A549 (cell line): ENCODE results near the gene NEAT1. TPM values are rescaled to one million over a fixed set of nuclear protein-coding genes. Genes with fewer than 3 reads are reported as not detected.

Experiments used
- ATAC-seq, 2 experiments: fragments of 200-7000 bp in 1 of 2; fragments of >200 bp in 1 of 2; cut with Nextera tagmentation in 1 of 2; cut with Tn5 transposase in 1 of 2; 3 replicates each; pipeline versions ENCODE4 v1.8.0 to v1.9.1; 2018 to 2020; ENCODE audit warnings: mild to moderate bottlenecking in 1 of 2, moderate library complexity in 1 of 2
- CTCF ChIA-PET: fragments of 300-600 bp; sonication (Branson Sonifier 250); formaldehyde crosslinking; extraction: SDS; loops from one replicate; lab custom pipeline; 2021; ENCODE audit warnings: antibody characterized with exemption, inconsistent platforms; lab: Yijun Ruan, JAX
- POLR2A ChIA-PET: fragments of 350-600 bp; formaldehyde crosslinking; extraction: SDS; loops from one replicate; lab custom pipeline; 2021; ENCODE audit warnings: antibody characterized with exemption, inconsistent platforms; lab: Yijun Ruan, JAX
- DNase-seq, 2 experiments: peaks; one replicate each; pipeline versions ENCODE4 v3.0.0 to v3.0.0-alpha.2; 2011 to 2016; ENCODE audit warnings: low read depth in 1 of 2, low spot score in 1 of 2
- FAIRE-seq: peaks from 2 replicates; lab custom pipeline; 2011; peaks lifted over from hg19 to GRCh38; lab: Jason Lieb, UNC
- H3K27ac ChIP-seq, 2 experiments: fragments of >200 bp; sonication (Bioruptor Twin); formaldehyde crosslinking; 3 replicates each; pipeline ENCODE4 v1.5.1; 2016 to 2017
- H3K4me1 ChIP-seq: fragments of >200 bp; sonication (Bioruptor Twin); formaldehyde crosslinking; 3 replicates; pipeline ENCODE4 v1.6.1; 2016
- H3K4me2 ChIP-seq: fragments of >200 bp; sonication (Bioruptor Twin); formaldehyde crosslinking; 3 replicates; pipeline ENCODE4 v1.6.1; 2016
- H3K4me3 ChIP-seq: fragments of >200 bp; sonication (Bioruptor Twin); formaldehyde crosslinking; 3 replicates; pipeline ENCODE4 v1.5.1; 2016
- H3K9me3 ChIP-seq: fragments of >200 bp; sonication (Bioruptor Twin); formaldehyde crosslinking; 3 replicates; pipeline ENCODE4 v1.6.1; 2016
- BCL3 ChIP-seq: fragments of >200 bp; sonication (Bioruptor Twin); formaldehyde crosslinking; IDR thresholded peaks from 3 replicates; pipeline ENCODE4 v1.6.1; 2016
- BHLHE40 ChIP-seq: IDR thresholded peaks from 2 replicates; pipeline ENCODE4 v1.6.1; 2012; ENCODE audit warnings: low read depth, low read length, inconsistent platforms
- CEBPB ChIP-seq, 2 experiments: fragments of >200 bp in 1 of 2; sonication (Bioruptor Twin) in 1 of 2; formaldehyde crosslinking in 1 of 2; IDR thresholded peaks; 2 replicates each; pipeline ENCODE4 v1.6.1; 2012 to 2016
- CHD2 ChIP-seq: fragments of 150-350 bp; IDR thresholded peaks from 2 replicates; pipeline ENCODE4 v1.6.1; 2014; ENCODE audit warnings: low read length; ENCODE audit not compliant: partially characterized antibody
- EHF ChIP-seq: fragments of 250-450 bp; sonication (Bioruptor Pico); IDR thresholded peaks from 2 replicates; pipeline ENCODE4 v1.5.0; 2020; ENCODE audit warnings: mild to moderate bottlenecking
- EHMT2 ChIP-seq: fragments of 200-600 bp; sonication (generic); IDR thresholded peaks from 2 replicates; pipeline ENCODE4 v1.6.1; 2016; ENCODE audit warnings: antibody characterized with exemption, low read depth, mild to moderate bottlenecking, moderate library complexity
- EP300 ChIP-seq, 2 experiments: fragments of >200 bp; sonication (Bioruptor Twin); formaldehyde crosslinking; IDR thresholded peaks; 2 replicates in 1 of 2; 3 replicates in 1 of 2; pipeline ENCODE4 v1.6.1; 2016 to 2017
- FOXS1 ChIP-seq: fragments of 250-450 bp; sonication (Bioruptor Pico); IDR thresholded peaks from 2 replicates; pipeline ENCODE4 v1.5.0; 2020; ENCODE audit warnings: mild to moderate bottlenecking, moderate library complexity
- GATA3 ChIP-seq: IDR thresholded peaks from 2 replicates; pipeline ENCODE4 v1.6.1; 2012; ENCODE audit warnings: borderline replicate concordance
- HEYL ChIP-seq: fragments of 250-450 bp; sonication (Bioruptor Pico); IDR thresholded peaks from 2 replicates; pipeline ENCODE4 v1.8.0; 2021; ENCODE audit warnings: mild to moderate bottlenecking, moderate library complexity
- HMGXB4 ChIP-seq: fragments of 250-450 bp; sonication (Bioruptor Pico); IDR thresholded peaks from 2 replicates; pipeline ENCODE4 v1.5.0; 2021; ENCODE audit warnings: mild to moderate bottlenecking, moderate library complexity, borderline replicate concordance
- HOXB13 ChIP-seq: fragments of 250-450 bp; sonication (Bioruptor Pico); IDR thresholded peaks from 2 replicates; pipeline ENCODE4 v1.5.0; 2020; ENCODE audit warnings: low read depth, mild to moderate bottlenecking, moderate library complexity
- HOXB5 ChIP-seq: fragments of 250-450 bp; sonication (Bioruptor Pico); IDR thresholded peaks from 2 replicates; pipeline ENCODE4 v1.5.0; 2020; ENCODE audit warnings: mild to moderate bottlenecking, moderate library complexity
- JUNB ChIP-seq: fragments of >200 bp; sonication (Bioruptor Twin); formaldehyde crosslinking; IDR thresholded peaks from 2 replicates; pipeline ENCODE4 v1.6.1; 2016
- KDM1A ChIP-seq: fragments of 200-600 bp; sonication (generic); IDR thresholded peaks from 2 replicates; pipeline ENCODE4 v1.6.1; 2016; ENCODE audit warnings: low read depth, mild to moderate bottlenecking
- KDM5A ChIP-seq: fragments of 200-600 bp; sonication (generic); IDR thresholded peaks from 2 replicates; pipeline ENCODE4 v1.6.1; 2016; ENCODE audit warnings: antibody characterized with exemption, mild to moderate bottlenecking
- MAFK ChIP-seq: fragments of 450-650 bp; IDR thresholded peaks from 2 replicates; pipeline ENCODE4 v1.6.1; 2014; ENCODE audit not compliant: partially characterized antibody
- MYC ChIP-seq: IDR thresholded peaks from 2 replicates; pipeline ENCODE4 v1.6.1; 2012; ENCODE audit warnings: mild to moderate bottlenecking, inconsistent platforms, low read length, improper control_type of control experiment, borderline replicate concordance
- NFE2L2 ChIP-seq: fragments of 150-350 bp; conservative IDR thresholded peaks from 2 replicates; pipeline ENCODE4 v1.6.1; 2014; ENCODE audit warnings: low read length
- NPAS2 ChIP-seq: fragments of 250-450 bp; sonication (Bioruptor Pico); IDR thresholded peaks from 2 replicates; pipeline ENCODE4 v1.8.0; 2022; ENCODE audit warnings: mild to moderate bottlenecking, moderate library complexity, borderline replicate concordance
- NR3C1 ChIP-seq: fragments of >200 bp; sonication (Bioruptor Twin); formaldehyde crosslinking; IDR thresholded peaks from 3 replicates; pipeline ENCODE4 v1.6.1; 2017
- PBX3 ChIP-seq: IDR thresholded peaks from 2 replicates; pipeline ENCODE4 v1.6.1; 2012
- POLR2A ChIP-seq: IDR thresholded peaks from 2 replicates; pipeline ENCODE4 v1.6.1; 2012; ENCODE audit warnings: mild to moderate bottlenecking, low read length
- RARB ChIP-seq: fragments of 250-450 bp; sonication (Bioruptor Pico); IDR thresholded peaks from 2 replicates; pipeline ENCODE4 v1.8.0; 2021; ENCODE audit warnings: mild to moderate bottlenecking, moderate library complexity
- RNF2 ChIP-seq: fragments of 200-600 bp; sonication (generic); IDR thresholded peaks from 2 replicates; pipeline ENCODE4 v1.6.1; 2016; ENCODE audit warnings: low read depth, mild to moderate bottlenecking, antibody characterized with exemption, moderate library complexity, borderline replicate concordance
- SREBF2 ChIP-seq: fragments of 450-650 bp; IDR thresholded peaks from 2 replicates; pipeline ENCODE4 v1.6.1; 2014; ENCODE audit warnings: mild to moderate bottlenecking, moderate library complexity
- TP53 ChIP-seq: fragments of 250-450 bp; sonication (Bioruptor Pico); IDR thresholded peaks from 2 replicates; pipeline ENCODE4 v1.5.0; 2021; ENCODE audit warnings: mild to moderate bottlenecking, moderate library complexity
- ZC3H11A ChIP-seq: fragments of 450-650 bp; IDR thresholded peaks from 2 replicates; pipeline ENCODE4 v1.6.1; 2014; ENCODE audit warnings: antibody characterized with exemption, mild to moderate bottlenecking
- WGBS: methylation state at CpG from one replicate; pipeline ENCODE4 v1.1.6; 2017; ENCODE audit errors: missing lambda C conversion rate; 5-methylcytosine and 5-hydroxymethylcytosine counted together
- polyA plus RNA-seq, 4 experiments: library from polyadenylated mRNA; depleted of rRNA in 3 of 4; stranded (reverse); fragments of >200 nt; fragmentation: RNase III in 1 of 4; extraction: RNeasy Plus Mini Kit Qiagen cat#74134 plus additional on column Dnase treatment in 1 of 4; gene quantifications; 2 replicates in 3 of 4; 3 replicates in 1 of 4; pipeline ENCODE4 v1.2.3, GENCODE V29; 2011 to 2017
- TF ChIP-seq, protein P1 (sequence below): fragments of 200-600 bp; sonication (generic); IDR thresholded peaks from 2 replicates; pipeline ENCODE4 v1.6.1; 2016; ENCODE audit warnings: antibody characterized with exemption, mild to moderate bottlenecking, moderate library complexity

Gene NEAT1
- polyA plus RNA-seq, 2 of the 4 experiments (the other 2 are of a cell fraction), result 314 to 1,223 TPM

GRCh38 chr11:65486570-65487466 lies 64.2 kb downstream of the NEAT1 start (continued):
- no peak for TF ChIP-seq HEYL (CRISPR knock-in tag)
- no peak for TF ChIP-seq EHMT2
- no peak for TF ChIP-seq MAFK
- no peak for TF ChIP-seq FOXS1 (CRISPR knock-in tag)
- peak; percentile 65; the same call in 1 of the 2 replicates for TF ChIP-seq HOXB5
- no peak for TF ChIP-seq NR3C1
- peak; percentile 79; the same call in 1 of the 2 replicates for TF ChIP-seq EHF
- no peak for TF ChIP-seq GATA3
- no peak for TF ChIP-seq BHLHE40
- TF ChIP-seq EP300 (IDR thresholded peaks at IDR 0.05), result no peak
- 0 out of 2 replicates have a peak, but pooled peaks have one; percentile 20 for TF ChIP-seq RARB (CRISPR knock-in tag)
- TF ChIP-seq NFE2L2, result no peak
- no peak for TF ChIP-seq NPAS2 (CRISPR knock-in tag)
- TF ChIP-seq KDM1A, result peak; percentile 96
- TF ChIP-seq RNF2, result no peak

DNA sequence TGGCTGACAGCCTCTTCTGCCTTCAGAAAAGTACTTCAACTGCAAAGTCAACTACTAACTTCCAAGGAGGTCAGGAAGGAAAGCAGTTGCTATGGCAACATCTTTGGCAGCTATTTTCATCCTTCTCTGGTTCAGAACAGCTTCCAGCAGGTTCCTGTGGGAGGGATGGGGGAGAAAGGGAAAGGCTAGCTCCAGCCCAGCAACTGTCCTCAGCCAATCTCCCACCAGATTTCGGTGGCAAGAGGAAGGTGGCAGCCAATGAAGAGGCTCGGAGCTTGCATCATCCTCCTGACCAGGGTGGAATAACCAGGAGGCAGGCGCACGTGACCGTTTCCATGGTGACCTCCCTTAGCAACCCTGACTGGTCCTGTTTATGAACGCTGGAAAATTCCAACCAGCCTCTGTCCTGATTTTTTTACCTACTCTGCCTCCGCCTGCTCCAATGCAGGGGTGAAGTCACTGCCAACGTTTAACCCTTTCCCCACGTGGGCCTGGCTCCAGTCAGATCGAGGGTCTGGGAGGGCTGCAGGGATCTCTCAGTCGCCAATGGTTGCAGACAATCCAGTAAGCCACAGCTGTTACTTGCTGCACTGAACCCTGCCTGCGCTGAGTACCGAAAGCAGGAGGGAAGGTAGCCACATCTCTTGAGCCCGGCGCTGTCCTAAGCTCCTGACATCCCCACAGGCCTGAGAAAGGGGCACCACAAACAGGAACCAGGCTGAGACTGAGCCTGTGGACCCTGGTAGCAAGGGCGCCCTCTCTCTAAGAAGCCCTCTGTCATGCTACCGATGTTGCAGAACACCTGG lies 65.1 kb downstream of the NEAT1 start:
- peak; percentile 94 for FAIRE-seq
- H3K4me3 ChIP-seq, result 0 out of 3 replicates have a peak overlapping the region, but pooled peaks have one; percentile 3
- peak overlapping the region; percentile 99 to 100 for H3K27ac ChIP-seq
- peak; percentile 99 to 100 for DNase-seq
- H3K4me2 ChIP-seq, result peak overlapping the region; percentile 81
- CTCF ChIA-PET, result interaction anchor here (2.4 to 30.0 kb wide), 4 partner anchors 10 to 21 kb away, joined by 8 to 947 read pairs (median 55); partner anchors contain the start of gene MALAT1
- POLR2A ChIA-PET, result interaction anchor here (0.9 to 26.7 kb wide), 7 partner anchors 9 to 68 kb away, joined by 3 to 1006 read pairs (median 15); partner anchors contain the start of genes MALAT1 and NEAT1
- ATAC-seq, result peak; percentile 75 to 83
- H3K9me3 ChIP-seq, result no peaks in the 10 kb centered on the region
- WGBS, result 10% methylated on average over 15 of the region's 17 CpGs
- peaks cover 82% of the 10 kb centered on the region for H3K4me1 ChIP-seq
- TF ChIP-seq TP53 (CRISPR knock-in tag), result peak; percentile 86; the same call in 1 of the 2 replicates
- TF ChIP-seq MYC, result no peak
- no peak for TF ChIP-seq CHD2
- TF ChIP-seq JUNB, result no peak
- TF ChIP-seq EHMT2, result no peak
- TF ChIP-seq MAFK, result no peak
- peak; percentile 96 for TF ChIP-seq HOXB13
- TF ChIP-seq RARB (CRISPR knock-in tag), result peak; percentile 78; the same call in 1 of the 2 replicates
- no peak for TF ChIP-seq ZC3H11A
- TF ChIP-seq BCL3, result no peak
- no peak for TF ChIP-seq KDM5A
- TF ChIP-seq HMGXB4, result peak; percentile 71
- TF ChIP-seq BHLHE40, result peak; percentile 98
- TF ChIP-seq EHF, result no peak
- TF ChIP-seq SREBF2, result no peak
- TF ChIP-seq, protein P1, sequence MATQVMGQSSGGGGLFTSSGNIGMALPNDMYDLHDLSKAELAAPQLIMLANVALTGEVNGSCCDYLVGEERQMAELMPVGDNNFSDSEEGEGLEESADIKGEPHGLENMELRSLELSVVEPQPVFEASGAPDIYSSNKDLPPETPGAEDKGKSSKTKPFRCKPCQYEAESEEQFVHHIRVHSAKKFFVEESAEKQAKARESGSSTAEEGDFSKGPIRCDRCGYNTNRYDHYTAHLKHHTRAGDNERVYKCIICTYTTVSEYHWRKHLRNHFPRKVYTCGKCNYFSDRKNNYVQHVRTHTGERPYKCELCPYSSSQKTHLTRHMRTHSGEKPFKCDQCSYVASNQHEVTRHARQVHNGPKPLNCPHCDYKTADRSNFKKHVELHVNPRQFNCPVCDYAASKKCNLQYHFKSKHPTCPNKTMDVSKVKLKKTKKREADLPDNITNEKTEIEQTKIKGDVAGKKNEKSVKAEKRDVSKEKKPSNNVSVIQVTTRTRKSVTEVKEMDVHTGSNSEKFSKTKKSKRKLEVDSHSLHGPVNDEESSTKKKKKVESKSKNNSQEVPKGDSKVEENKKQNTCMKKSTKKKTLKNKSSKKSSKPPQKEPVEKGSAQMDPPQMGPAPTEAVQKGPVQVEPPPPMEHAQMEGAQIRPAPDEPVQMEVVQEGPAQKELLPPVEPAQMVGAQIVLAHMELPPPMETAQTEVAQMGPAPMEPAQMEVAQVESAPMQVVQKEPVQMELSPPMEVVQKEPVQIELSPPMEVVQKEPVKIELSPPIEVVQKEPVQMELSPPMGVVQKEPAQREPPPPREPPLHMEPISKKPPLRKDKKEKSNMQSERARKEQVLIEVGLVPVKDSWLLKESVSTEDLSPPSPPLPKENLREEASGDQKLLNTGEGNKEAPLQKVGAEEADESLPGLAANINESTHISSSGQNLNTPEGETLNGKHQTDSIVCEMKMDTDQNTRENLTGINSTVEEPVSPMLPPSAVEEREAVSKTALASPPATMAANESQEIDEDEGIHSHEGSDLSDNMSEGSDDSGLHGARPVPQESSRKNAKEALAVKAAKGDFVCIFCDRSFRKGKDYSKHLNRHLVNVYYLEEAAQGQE, result no peak
- TF ChIP-seq CEBPB (IDR thresholded peaks at IDR 0.05), result peak; percentile 74 to 96
- no peak; the same call in 1 of the 2 replicates for TF ChIP-seq PBX3
- TF ChIP-seq HOXB5, result peak; percentile 28; the same call in 1 of the 2 replicates
- no peak for TF ChIP-seq POLR2A
